ENCODE results near the gene ZC2HC1B.

Gene ZC2HC1B

GRCh38 chr6:143984666-143985065 lies 120.4 kb downstream of the ZC2HC1B start:
- in situ Hi-C loops (cut with MboI; ENCODE audit: low sequenced_read_pairs, unreplicated experiment) = no loop called here
- TF ChIP-seq, protein P1, sequence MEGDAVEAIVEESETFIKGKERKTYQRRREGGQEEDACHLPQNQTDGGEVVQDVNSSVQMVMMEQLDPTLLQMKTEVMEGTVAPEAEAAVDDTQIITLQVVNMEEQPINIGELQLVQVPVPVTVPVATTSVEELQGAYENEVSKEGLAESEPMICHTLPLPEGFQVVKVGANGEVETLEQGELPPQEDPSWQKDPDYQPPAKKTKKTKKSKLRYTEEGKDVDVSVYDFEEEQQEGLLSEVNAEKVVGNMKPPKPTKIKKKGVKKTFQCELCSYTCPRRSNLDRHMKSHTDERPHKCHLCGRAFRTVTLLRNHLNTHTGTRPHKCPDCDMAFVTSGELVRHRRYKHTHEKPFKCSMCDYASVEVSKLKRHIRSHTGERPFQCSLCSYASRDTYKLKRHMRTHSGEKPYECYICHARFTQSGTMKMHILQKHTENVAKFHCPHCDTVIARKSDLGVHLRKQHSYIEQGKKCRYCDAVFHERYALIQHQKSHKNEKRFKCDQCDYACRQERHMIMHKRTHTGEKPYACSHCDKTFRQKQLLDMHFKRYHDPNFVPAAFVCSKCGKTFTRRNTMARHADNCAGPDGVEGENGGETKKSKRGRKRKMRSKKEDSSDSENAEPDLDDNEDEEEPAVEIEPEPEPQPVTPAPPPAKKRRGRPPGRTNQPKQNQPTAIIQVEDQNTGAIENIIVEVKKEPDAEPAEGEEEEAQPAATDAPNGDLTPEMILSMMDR (IDR thresholded peaks at IDR 0.05; ENCODE audit: borderline replicate concordance, control extremely low read depth, extremely low read depth, insufficient read depth, missing control alignments) = no peak
- no peak for DNase-seq (ENCODE audit: low spot score)

GRCh38 chr6:143986463-143987065 lies 122.3 kb downstream of the ZC2HC1B start:
- no peak for DNase-seq (ENCODE audit: low spot score)
- TF ChIP-seq, protein P1 (IDR thresholded peaks at IDR 0.05; ENCODE audit: borderline replicate concordance, control extremely low read depth, extremely low read depth, insufficient read depth, missing control alignments) = no peak
- in situ Hi-C loops (cut with MboI; ENCODE audit: low sequenced_read_pairs, unreplicated experiment) = no loop called here
